Panc1 (cell line): ENCODE results near the gene IFIT1B. TPM values are rescaled to one million over a fixed set of nuclear protein-coding genes. Genes with fewer than 3 reads are reported as not detected.

Source experiments
- ATAC-seq: fragments of 200-7000 bp; cut with Tn5 transposase; 2 replicates; pipeline ENCODE4 v1.9.1; 2020; ENCODE audit warnings: mild to moderate bottlenecking, moderate library complexity
- BruUV-seq: library from RNA; stranded (reverse); fragments of 400-500 nt; replicated peaks from 2 replicates; lab custom pipeline; 2021; lab: Mats Ljungman, UMichigan
- CTCF ChIA-PET: fragments of 300-600 bp; sonication (Branson Sonifier 250); formaldehyde crosslinking; loops from one replicate; lab custom pipeline; 2022; ENCODE audit warnings: antibody characterized with exemption; lab: Charles Lee
- POLR2A ChIA-PET: fragments of 300-600 bp; sonication (Branson Sonifier 250); formaldehyde crosslinking; loops from one replicate; lab custom pipeline; 2022; ENCODE audit warnings: antibody characterized with exemption; lab: Charles Lee
- DNase-seq: peaks from one replicate; pipeline ENCODE4 v3.0.0-alpha.2; 2010; ENCODE audit warnings: low read depth, low spot score
- H3K27ac ChIP-seq: 2 replicates; pipeline ENCODE4 v1.5.1; 2011; ENCODE audit warnings: mild to moderate bottlenecking, low read length, inconsistent platforms
- H3K27me3 ChIP-seq: fragments of 200-500 bp; sonication (Bioruptor generic); 2 replicates; pipeline ENCODE4 v1.6.0; 2014; ENCODE audit warnings: low read length, inconsistent platforms; ENCODE audit not compliant: control insufficient read depth, insufficient read depth
- H3K36me3 ChIP-seq: fragments of 200-500 bp; sonication (Bioruptor generic); 2 replicates; pipeline ENCODE4 v1.5.1; 2014; ENCODE audit warnings: inconsistent platforms, mild to moderate bottlenecking, low read length, moderate library complexity; ENCODE audit not compliant: control insufficient read depth, insufficient read depth
- H3K4me1 ChIP-seq: 2 replicates; pipeline ENCODE4 v1.5.1; 2011; ENCODE audit warnings: inconsistent platforms, mild to moderate bottlenecking, low read length, moderate library complexity; ENCODE audit not compliant: control insufficient read depth, insufficient read depth
- H3K4me3 ChIP-seq, 2 experiments: 2 replicates each; pipeline ENCODE4 v1.5.1; 2011 to 2012; ENCODE audit warnings: low read depth in 2 of 2, low read length in 2 of 2, mild to moderate bottlenecking in 2 of 2, inconsistent platforms in 1 of 2, moderate library complexity in 1 of 2
- H3K9me3 ChIP-seq: fragments of 200-500 bp; sonication (Bioruptor generic); 2 replicates; pipeline ENCODE4 v1.5.1; 2014; ENCODE audit warnings: low read depth, mild to moderate bottlenecking, inconsistent platforms, low read length, moderate library complexity; ENCODE audit not compliant: control insufficient read depth, insufficient read depth
- POLR2AphosphoS5 ChIP-seq: IDR thresholded peaks from 2 replicates; pipeline ENCODE4 v1.6.1; 2012; ENCODE audit warnings: mild to moderate bottlenecking, low read depth, low read length, moderate library complexity
- SIN3A ChIP-seq: IDR thresholded peaks from 2 replicates; pipeline ENCODE4 v1.6.1; 2012; ENCODE audit warnings: low read depth, mild to moderate bottlenecking, low read length, moderate library complexity, borderline replicate concordance; ENCODE audit not compliant: insufficient read depth
- TCF7L2 ChIP-seq: IDR thresholded peaks from 2 replicates; pipeline ENCODE4 v1.6.1; 2011; ENCODE audit warnings: mild to moderate bottlenecking, low read depth, low read length, inconsistent platforms
- in situ Hi-C: cut with HindIII; loops from 2 replicates; pipeline ENCODE4 v1.10.0; 2016; ENCODE audit warnings: low sequenced_read_pairs, low pct_unique_long_range_greater_than_20kb
- intact Hi-C: fragments of 100-400 bp; cut with micrococcal nuclease; formaldehyde crosslinking; loops from one replicate; pipeline ENCODE4 v1.10.0; 2022; ENCODE audit not compliant: unreplicated experiment
- total RNA-seq: library from RNA; stranded (reverse); gene quantifications from one replicate; pipeline ENCODE4 v1.2.1, GENCODE V29; 2021; ENCODE audit not compliant: unreplicated experiment
- TF ChIP-seq, protein P1 (sequence below): fragments of 450-650 bp; IDR thresholded peaks from 2 replicates; pipeline ENCODE4 v1.5.1; 2017; ENCODE audit warnings: mild to moderate bottlenecking
- TF ChIP-seq, protein P2 (sequence below), 2 experiments: IDR thresholded peaks; 2 replicates each; pipeline ENCODE4 v1.6.1; 2011 to 2012; ENCODE audit warnings: low read depth in 2 of 2, control low read depth in 1 of 2, low read length in 1 of 2, mild to moderate bottlenecking in 1 of 2, moderate library complexity in 1 of 2; ENCODE audit not compliant: insufficient read depth in 1 of 2

Gene IFIT1B
- total RNA-seq, 1 experiment from 2014 or later = not detected

DNA sequence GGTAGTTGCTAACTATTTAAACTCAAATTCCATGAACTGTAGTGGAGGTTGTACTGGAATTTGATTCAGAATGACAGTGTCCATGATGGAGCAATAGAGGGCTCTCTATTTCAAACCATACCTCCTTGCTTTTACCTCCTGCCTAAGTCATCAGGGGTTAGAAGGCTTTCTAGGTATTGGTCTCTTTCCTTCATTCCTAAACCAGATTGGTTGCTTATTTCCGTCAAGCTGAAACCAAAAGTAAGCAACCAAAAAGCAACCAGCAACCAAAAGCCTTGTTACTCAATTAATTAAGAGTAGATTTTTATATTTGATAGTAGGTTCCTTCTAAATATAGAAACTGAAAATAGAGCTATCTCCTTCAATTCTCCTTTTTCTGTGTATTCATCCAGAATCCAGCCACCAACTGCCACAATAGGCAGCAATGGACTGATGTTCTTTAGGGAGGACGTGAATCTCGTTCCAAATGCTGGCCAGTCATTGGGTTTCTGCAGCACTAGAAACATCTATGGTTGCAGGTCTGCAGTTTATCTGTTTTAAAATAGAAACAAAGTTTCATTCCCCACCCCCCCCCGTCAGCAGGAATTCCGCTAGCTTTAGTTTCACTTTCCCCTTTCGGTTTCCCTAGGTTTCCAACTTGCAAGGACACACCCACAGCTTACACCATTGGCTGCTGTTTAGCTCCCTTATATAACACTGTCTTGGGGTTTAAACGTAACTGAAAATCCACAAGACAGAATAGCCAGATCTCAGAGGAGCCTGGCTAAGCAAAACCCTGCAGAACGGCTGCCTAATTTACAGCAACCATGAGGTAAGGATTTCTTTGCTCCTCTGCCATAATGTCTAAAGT lies 14.3 kb downstream of the IFIT1B start, which contains the start of gene IFIT1:
IFIT1 (plus strand) TSS at position 717 of the 850 bp plus-strand sequence; CDS start at position 807, 90 bp downstream.
- no TSS peak for BruUV-seq
- in situ Hi-C loops = no loop called here

DNA sequence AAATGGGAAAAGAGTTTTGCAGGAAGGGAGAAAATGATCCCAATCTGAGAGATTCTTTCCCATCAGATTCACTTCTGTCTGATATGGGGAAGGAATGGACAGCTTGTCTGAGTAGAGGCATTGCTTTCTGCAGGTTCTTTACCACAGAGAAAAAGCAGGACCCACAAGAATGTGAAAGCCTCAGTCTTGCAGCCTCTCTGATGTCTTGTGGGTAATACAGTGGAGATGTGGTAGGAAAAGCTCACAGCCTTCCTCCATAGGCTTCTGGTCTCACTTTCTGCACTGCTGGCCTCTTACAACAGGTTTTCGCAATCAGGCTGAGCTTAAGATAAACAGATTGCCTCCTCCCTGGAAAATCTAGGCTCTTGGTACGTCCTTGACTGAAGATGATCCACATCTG lies 15.1 kb downstream of the IFIT1B start:
- DNase-seq = no peak
- Histone ChIP-seq H3K36me3 (no peaks in the 10 kb centered on the region), H3K9me3 (no peaks in the 10 kb centered on the region), H3K27me3 (no peaks in the 10 kb centered on the region), H3K4me3 (peak overlapping the region; percentile 49 to 91), H3K4me1 (peaks cover 30% of the 10 kb centered on the region), H3K27ac (peak overlapping the region; percentile 82)
- POLR2A ChIA-PET = interaction anchor here (0.6 kb wide), 1 partner anchor 12 kb away, joined by 6 read pairs; no protein-coding TSS in a partner anchor
- CTCF ChIA-PET = interaction anchor here (0.6 to 0.7 kb wide), 3 partner anchors 26 to 421 kb away, joined by 3 to 18 read pairs (median 3); no protein-coding TSS in a partner anchor
- in situ Hi-C loops = no loop called here
- ATAC-seq = peak; percentile 73
- TF ChIP-seq, protein P1, sequence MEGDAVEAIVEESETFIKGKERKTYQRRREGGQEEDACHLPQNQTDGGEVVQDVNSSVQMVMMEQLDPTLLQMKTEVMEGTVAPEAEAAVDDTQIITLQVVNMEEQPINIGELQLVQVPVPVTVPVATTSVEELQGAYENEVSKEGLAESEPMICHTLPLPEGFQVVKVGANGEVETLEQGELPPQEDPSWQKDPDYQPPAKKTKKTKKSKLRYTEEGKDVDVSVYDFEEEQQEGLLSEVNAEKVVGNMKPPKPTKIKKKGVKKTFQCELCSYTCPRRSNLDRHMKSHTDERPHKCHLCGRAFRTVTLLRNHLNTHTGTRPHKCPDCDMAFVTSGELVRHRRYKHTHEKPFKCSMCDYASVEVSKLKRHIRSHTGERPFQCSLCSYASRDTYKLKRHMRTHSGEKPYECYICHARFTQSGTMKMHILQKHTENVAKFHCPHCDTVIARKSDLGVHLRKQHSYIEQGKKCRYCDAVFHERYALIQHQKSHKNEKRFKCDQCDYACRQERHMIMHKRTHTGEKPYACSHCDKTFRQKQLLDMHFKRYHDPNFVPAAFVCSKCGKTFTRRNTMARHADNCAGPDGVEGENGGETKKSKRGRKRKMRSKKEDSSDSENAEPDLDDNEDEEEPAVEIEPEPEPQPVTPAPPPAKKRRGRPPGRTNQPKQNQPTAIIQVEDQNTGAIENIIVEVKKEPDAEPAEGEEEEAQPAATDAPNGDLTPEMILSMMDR = no peak
- no peak for TF ChIP-seq SIN3A
- TF ChIP-seq, protein P2, sequence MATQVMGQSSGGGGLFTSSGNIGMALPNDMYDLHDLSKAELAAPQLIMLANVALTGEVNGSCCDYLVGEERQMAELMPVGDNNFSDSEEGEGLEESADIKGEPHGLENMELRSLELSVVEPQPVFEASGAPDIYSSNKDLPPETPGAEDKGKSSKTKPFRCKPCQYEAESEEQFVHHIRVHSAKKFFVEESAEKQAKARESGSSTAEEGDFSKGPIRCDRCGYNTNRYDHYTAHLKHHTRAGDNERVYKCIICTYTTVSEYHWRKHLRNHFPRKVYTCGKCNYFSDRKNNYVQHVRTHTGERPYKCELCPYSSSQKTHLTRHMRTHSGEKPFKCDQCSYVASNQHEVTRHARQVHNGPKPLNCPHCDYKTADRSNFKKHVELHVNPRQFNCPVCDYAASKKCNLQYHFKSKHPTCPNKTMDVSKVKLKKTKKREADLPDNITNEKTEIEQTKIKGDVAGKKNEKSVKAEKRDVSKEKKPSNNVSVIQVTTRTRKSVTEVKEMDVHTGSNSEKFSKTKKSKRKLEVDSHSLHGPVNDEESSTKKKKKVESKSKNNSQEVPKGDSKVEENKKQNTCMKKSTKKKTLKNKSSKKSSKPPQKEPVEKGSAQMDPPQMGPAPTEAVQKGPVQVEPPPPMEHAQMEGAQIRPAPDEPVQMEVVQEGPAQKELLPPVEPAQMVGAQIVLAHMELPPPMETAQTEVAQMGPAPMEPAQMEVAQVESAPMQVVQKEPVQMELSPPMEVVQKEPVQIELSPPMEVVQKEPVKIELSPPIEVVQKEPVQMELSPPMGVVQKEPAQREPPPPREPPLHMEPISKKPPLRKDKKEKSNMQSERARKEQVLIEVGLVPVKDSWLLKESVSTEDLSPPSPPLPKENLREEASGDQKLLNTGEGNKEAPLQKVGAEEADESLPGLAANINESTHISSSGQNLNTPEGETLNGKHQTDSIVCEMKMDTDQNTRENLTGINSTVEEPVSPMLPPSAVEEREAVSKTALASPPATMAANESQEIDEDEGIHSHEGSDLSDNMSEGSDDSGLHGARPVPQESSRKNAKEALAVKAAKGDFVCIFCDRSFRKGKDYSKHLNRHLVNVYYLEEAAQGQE (IDR thresholded peaks at IDR 0.05; ENCODE audit: insufficient read depth in 1 of 2, low read depth in 2 of 2, low read length in 1 of 2) = no peak
- no peak for TF ChIP-seq TCF7L2
- TF ChIP-seq POLR2AphosphoS5 = no peak
- BruUV-seq = TSS peak; percentile 85
- intact Hi-C loops = no loop called here

More for the DNA sequence above, 14.3 kb downstream of the IFIT1B start, which contains the start of gene IFIT1:
- Histone ChIP-seq H3K4me3 (peak within 1 kb of the TSS; percentile 49 to 91), H3K36me3 (no peaks in the 10 kb centered on the region), H3K27ac (peak within 1 kb of the TSS; percentile 82), H3K9me3 (no peaks in the 10 kb centered on the region), H3K4me1 (peaks cover 30% of the 10 kb centered on the region), H3K27me3 (no peaks in the 10 kb centered on the region)
- CTCF ChIA-PET = interaction anchor here (0.7 kb wide), 1 partner anchor 420 kb away, joined by 18 read pairs; no protein-coding TSS in a partner anchor
- POLR2A ChIA-PET = no interaction called here
- intact Hi-C loops = no loop called here
- peak; percentile 94 for ATAC-seq
- TF ChIP-seq, protein P1 = peak; percentile 25; the same call in 1 of the 2 replicates
- no peak; the same call in 1 of the 2 replicates for TF ChIP-seq POLR2AphosphoS5
- TF ChIP-seq TCF7L2 = no peak
- TF ChIP-seq SIN3A = 0 out of 2 replicates have a peak, but pooled peaks have one; percentile 35
- TF ChIP-seq, protein P2 (IDR thresholded peaks at IDR 0.05; ENCODE audit: insufficient read depth in 1 of 2, low read depth in 2 of 2, low read length in 1 of 2) = no peak
- DNase-seq = no peak
